ENCODE measurements around the gene DLG2.

The DLG2 gene

DNA sequence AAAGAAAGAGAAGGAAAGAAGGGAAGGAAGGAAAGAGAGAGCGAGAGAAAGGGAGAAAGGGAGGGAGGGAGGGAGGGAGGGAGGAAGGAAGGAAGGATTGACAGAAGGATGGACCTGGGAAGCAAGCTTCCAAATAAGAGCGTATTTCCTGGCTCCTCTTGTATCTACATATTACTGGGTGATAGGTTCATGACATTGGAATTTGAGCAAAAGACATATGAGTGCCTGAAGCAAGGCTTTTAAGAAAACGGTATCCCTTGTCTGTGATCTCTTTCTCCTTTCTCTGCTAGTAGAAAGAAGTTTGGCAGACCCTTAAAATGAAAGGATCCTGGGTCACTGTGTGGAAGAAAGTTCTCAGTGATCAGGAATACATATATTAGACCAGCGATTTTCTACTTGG lies 1408.8 kb downstream of the DLG2 start:
- no peak for DNase-seq (ENCODE audit: low read depth in 2 of 2)

DNA sequence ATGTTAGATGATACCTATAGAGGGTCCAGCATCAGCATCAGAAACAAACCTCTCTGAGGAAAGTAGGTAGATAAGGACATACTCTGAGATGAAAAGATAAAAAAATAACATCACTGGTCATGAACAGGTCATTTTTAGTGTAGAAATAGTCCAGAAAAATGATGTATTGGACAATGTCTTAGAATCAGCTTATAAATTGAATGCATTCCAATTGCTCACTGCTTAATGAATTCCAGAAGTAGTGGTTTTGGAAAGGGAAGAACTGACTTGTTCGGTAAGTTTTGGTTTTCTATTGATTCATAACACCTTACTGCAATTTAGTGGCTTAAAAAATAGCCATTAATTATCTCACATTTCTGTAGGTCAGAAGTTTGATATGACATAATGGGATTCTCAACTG lies 1411.5 kb downstream of the DLG2 start:
- no peak for DNase-seq (ENCODE audit: low read depth in 2 of 2)

DNA sequence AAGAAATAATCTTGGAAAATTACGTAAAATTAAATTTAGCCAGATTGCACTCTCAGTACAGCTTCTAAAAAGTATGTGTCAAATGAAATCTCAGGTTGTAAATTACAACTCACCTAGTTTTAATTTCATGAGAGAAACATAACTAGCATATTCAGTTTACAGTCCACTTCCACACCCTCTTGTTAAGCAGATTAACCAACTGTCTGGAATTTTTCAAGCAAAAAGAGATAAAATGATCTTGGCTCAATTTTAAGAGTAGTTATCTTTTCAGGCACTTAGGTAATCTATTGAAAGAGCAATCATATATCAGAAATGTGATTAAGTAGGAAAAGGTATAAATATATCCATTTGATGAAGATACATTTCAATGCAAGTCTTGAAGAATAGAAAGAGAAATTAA lies 1412.6 kb downstream of the DLG2 start:
- DNase-seq (ENCODE audit: low read depth in 2 of 2) = no peak

DNA sequence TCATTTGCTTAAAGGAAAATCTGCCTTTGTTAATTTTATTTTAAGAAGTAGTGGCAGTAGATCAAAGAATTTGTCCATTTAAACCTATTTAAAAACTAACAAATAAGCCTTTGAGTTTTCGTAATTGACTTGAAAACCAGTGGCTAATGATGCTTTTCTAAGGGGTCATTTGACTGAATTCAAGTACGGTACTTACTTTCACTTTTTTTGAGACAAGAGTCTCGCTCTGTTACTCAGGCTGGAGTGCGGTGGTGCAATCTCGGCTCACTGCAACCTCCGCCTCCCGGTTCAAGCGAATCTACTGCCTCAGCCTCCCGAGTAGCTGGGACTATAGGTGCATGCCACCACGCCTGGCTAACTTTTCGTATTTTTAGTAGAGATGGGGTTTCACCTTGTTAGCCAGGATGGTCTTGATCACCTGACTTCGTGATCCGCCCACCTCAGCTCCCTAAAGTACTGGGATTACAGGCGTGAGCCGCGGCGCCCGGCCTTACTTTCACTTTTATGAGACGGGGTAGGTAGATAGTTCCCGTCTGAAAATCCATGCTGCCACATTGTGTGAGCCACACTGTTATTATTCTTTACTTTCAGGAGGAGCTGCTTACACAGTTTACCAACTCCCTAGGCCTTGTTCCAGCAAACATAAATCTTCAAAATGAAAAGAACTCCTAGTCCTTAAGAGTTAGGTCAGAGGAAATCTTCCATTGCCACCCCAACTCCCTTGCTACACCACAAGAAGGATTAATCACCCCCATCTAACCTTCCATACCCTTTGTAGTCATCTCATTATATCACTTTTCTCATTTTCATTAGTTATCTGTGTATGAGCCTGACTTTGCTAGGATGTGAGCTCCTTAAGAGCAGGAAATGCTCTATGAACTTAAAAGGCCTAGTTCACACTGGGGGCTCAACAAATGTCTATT lies 1414.4 kb downstream of the DLG2 start:
- no peak for DNase-seq (ENCODE audit: low read depth in 2 of 2)

DNA sequence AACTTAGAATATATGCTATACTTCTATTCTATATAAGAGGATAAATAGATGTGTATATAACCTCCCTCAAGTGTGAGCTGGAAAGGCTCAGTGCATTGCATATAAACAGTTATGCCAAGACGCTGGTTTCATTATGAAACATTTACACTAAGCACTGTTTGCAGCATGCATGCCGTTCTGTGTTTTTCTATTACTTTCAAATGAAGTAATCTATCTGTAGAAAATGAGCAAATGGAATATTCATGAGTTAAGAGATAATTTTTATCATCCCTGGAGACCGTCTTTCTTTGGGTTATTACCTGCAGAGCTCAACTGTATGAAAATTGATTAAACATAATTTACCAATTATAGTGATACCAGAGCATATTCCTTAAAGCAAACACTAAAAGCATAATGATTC lies 1415.2 kb downstream of the DLG2 start:
- no peak for DNase-seq (ENCODE audit: low read depth in 2 of 2)

DNA sequence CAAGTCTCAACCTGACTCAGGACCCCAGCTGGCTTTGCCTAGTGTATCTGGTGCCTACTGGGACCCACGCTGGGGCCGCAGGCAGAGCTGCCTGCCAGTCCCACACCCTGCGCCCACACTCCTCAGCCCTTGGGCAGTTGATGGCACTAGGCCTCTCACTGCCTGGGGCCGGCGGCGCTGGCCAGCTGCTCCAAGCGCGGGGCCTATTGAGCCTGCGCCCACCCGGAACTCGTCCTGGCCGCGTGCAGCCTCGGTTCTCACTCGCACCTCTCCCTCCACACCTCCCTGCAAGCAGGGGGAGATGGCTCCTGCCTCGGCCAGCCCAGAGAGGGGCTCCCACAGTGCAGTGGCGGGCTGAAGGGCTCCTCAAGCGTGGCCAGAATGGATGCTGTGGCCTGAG lies 1432.4 kb downstream of the DLG2 start:
- DNase-seq (ENCODE audit: low read depth in 2 of 2) = no peak

DNA sequence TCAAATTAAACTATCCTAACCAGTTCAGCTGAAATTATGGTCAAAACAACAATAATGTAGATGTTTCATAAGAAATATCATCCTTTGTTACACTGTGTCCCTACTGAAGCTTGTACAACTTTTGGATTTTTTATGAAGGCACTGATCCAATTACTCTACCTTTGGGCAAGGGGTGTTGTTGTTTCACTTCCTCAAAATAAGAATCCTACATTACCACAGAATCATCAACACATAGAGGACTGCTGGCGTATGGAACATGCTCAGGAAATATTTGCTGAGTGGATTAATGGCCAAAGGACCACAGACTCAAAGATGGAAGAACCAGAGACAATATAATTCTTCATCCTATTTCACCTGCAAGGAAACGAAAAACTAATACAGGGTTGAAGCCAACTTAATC lies 1433.4 kb downstream of the DLG2 start:
- DNase-seq (ENCODE audit: low read depth in 2 of 2) = no peak

DNA sequence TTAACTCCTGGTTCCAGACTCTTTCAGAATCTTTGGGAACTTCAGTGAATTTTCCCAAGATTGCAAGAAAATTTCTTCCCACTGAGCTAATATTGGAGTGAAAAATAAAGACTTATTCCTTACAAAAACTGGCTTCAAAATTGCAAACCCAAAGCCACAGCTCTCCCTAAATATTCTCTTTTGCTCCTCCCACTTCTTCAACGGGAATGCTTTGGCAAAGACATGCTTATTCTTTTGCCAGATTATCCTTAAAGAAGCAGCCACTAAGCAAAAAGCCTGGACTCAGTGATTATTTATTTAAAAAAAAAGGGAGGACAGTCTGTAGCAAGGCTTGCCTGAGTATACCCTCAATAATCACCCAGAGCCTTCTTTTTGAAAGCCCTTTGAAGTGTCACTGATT lies 1438.6 kb downstream of the DLG2 start:
- no peak for DNase-seq (ENCODE audit: low read depth in 2 of 2)

DNA sequence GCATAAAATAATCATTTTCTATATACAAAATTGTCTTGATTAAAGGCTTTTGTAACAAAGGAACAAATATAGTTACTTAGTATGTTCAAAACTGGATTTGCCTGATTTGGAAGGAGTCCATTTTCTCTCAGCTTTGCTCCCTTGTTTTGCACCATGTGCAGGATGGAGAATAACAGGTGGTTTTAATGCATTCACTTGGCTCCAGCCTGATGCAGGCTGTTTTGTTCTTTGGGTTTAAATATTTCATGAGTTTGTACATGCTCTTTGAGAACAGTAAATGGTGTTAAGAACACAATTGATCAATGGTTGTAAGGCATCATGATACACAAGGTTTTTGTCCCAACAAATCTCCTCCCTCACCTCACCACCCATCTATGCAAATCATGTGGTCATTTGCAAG lies 1454.1 kb downstream of the DLG2 start:
- no peak for DNase-seq (ENCODE audit: low read depth in 2 of 2)

DNA sequence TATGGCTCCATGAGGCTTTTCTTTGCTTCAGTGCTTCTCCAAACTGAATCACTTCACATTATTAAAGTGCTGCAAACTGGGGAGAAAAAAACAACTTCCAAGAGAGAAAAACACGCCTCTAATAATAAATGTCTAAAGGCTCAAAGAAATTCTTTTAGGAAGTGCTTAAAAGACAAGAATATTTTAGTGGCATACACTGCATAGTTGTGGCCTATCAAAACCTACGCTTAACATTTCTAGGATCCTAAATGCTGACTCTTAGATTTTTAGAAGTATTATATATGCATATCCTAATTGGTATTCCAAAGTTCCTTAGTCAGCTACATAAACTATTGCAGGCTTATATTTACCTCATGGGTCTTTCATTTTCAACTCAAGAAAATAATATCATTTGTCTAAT lies 1462.0 kb downstream of the DLG2 start:
- DNase-seq (ENCODE audit: low read depth in 2 of 2) = no peak

DNA sequence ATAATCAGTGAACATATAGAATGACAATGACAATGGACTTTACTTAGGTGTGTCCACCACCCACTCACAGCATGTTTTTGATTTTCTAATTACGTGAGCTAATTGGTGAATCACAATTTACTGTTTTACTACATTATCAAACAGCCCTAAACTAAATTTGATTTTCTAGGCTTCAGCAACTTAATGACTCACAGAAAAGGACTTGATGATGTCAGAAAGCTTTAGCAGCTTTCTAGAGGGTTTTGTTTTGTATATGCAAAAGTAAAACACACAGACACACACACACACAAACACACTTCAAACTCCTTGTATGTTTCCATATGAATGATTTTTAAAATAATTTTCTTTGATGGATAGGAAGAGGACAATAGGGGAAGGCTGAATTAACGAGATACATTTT lies 1462.4 kb downstream of the DLG2 start:
- no peak for DNase-seq (ENCODE audit: low read depth in 2 of 2)

DNA sequence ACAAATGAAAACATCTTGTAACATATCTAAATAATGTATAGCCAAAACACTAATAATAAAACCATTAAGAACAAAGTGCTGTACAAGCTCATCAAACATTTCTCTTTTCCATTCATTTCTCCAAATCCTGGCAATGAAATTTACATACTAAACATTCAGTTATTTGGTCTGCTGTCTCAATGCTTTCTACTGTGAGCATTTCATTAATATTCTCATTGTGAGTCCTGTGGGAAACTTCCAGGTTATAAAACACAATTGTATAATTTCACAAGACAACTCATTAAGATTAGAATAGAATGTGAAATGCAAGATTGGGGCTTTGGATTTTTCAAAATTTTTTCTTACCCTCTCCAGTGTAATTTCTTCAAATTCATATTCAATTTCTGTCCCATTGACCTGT lies 1464.0 kb downstream of the DLG2 start:
- DNase-seq (ENCODE audit: low read depth in 2 of 2) = no peak

DNA sequence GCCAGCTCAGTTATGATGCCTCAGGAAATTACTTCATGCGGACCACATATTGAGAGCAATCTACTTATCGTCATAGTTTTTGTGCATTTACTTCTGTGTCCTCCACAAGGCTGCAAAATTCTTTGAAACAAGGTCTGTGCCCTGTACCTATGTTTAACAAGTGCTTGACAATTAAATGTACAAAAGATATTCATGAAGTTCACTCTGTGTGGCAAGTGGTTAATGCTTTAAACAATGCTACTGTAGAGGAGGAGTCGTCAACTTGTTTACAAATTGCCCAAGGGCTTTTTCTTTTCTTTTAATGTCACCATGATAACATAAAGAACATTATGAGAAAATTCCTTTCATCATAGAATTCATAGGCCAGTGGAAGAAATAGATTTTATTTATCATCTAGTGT lies 1469.5 kb downstream of the DLG2 start:
- no peak for DNase-seq (ENCODE audit: low read depth in 2 of 2)

DNA sequence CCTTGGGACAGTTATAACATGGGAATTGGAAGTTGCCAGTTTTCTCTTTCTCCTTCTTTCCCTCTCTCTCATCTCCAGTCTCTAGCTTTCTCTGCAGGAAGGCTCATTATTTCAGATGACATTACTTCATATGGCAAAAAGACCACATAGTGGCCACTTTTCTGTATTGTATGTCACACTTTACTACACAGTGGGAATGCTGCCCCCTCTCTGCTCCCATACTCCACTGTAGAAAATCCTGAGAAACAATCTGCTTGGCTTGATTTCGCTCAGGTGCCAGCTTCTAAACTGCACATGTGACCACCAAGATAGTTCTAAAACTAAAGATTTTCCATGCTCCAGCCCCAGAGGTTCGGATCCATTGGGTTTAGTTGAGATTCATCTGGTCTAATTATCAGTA lies 1480.3 kb downstream of the DLG2 start:
- no peak for DNase-seq (ENCODE audit: low read depth in 2 of 2)

DNA sequence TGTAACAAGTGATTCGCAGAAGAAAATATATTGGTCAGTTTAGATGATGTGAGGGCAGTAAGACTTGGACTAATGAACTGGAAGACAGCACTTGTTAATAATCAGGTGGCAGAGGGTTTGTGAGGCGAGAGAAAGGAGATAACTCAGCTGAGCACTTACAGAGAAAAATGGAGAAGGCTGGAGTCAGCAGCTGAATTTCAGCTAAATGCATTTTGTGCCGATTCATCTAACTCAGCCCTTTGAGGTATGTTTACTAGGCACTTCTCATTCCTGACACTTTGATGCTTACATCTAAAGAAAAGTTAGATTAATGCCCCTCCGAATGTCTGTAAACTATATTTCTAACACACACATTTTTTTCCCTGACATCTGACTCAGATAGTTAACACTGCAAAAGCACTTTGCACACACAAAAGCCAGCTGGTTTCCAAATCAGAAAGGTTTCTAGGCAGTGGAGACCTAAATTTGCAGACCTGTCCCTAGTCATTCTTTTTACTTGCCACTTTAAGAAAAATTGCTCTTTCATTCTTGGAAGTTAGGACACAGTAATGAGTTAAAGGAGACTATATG lies 1481.4 kb downstream of the DLG2 start:
- no peak for DNase-seq (ENCODE audit: low read depth in 2 of 2)

DNA sequence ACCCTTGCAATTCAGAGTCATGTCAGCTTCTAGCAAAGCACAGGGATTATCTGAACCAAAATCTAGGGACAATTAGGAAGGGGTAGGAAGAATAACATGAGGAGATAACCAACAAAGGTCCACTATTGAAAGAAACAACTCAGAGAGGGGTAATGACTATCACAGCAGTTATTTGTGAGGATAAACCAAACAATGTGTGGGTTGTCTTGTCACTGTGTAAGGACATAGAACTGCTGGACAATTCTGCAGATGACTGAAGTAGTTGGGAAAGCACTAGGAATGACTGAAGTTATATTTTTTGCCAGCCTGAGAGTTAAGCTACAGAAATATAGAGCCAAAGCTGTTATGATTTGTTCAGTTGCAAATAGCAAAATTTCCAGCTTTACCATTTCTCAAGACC lies 1482.6 kb downstream of the DLG2 start:
- DNase-seq (ENCODE audit: low read depth in 2 of 2) = no peak

DNA sequence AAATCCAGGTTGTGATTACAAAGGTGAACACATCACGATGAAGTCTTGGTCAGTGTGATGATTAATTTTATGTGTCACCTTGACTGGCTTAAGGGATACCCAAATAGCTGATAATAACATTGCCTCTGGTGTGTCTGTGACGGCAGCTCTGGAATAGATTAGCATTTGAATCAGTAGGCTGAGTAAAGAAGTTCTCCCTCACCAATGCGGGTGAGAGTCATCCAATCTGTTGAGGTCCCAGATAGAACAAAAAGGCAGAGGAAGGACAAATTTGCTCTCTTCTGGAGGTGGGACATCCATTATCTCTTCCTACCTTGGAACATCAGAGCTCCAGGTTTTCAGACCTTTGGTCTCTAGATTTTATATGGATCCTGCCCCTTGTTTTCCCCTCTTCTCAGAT lies 1484.7 kb downstream of the DLG2 start:
- DNase-seq (ENCODE audit: low read depth in 2 of 2) = no peak

DNA sequence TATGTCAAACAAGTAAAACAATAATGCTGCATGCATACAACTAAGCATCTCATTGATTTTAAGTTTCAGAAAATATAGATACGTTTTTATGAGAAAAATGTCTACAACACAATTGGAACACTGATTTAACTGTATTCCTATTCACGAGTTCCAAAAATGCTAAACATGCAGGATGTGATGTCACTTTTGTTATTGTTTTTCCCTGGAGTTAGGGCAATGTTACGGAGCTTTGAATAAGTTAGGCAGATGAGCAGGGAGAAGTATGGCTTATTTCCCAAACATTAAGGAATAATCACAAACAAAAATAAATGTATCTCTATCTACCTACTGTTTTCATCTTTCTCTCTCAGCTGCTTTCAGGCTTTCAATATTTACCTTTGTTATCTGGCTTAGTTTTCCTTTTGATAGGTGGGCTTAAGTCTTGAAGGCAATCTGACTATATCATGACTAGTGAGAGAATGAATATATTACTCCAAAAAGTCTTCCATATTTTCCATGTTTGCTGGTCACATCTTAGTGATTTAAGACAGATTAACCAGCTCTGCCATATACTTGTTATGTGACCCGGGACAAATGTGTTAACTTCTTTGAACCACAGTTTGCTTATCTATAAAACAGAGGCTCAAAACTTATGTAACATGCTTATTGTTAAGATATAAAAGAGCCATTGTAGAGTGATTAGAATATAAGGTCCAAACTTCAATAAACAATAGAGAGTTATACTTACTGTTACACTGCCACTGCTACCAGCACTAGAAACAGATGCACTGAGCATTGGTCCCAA lies 1486.6 kb downstream of the DLG2 start:
- DNase-seq (ENCODE audit: low read depth in 2 of 2) = no peak

DNA sequence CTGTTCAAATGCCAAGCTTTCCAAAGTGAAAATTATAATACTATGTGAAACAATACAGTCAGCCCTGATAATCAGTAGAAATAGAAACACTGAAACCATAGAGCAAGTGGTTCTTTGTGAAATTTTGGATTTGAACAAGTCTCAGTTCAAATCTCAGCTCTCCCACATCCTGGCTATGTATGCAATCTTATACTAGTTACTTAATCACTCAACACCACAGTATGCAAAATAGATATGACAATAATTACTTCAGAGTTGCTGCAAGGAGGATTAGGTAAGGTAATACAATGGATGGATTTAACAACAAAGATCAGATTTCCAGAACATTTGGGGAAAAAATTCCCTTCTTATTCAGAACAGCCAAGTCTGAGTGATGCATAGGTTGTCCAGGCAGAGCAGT lies 1489.2 kb downstream of the DLG2 start:
- no peak for DNase-seq (ENCODE audit: low read depth in 2 of 2)

DNA sequence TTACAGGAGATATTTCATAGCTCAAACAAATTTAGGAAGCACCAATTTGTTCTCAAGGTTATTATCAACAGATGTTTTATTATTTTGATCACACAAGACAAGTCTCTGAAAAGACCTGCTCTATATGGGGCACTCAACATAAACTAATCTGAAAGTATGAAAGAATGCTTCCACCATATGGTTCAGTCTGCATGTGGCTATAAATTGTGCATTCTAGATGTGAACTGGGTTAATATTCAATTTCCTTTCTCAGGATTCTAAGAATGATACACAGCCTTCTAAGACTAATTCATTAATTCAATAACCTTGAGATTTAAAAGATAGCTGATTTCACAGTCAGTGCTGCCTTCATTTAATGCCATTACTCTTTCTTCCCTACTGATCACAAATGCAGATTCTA lies 1489.6 kb downstream of the DLG2 start:
- no peak for DNase-seq (ENCODE audit: low read depth in 2 of 2)

DNA sequence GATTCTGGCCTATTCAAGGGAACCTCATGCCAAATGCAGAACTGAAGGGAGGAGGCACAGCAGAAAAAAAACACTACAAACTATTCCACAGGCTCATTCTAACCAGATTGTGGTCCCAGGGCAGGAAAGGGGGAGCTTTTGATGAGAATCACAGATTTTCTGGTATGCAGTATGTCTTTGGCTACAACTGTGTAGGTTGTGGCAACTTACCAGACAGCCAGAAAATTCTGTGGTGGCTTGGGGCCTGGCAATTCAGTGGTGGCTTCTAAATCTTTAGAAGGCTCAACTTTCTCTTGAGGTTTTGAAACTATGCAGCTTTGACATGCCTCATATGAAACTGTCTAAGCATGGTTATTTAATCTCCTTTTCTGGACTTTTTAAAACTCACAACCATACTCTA lies 1490.2 kb downstream of the DLG2 start:
- no peak for DNase-seq (ENCODE audit: low read depth in 2 of 2)

DNA sequence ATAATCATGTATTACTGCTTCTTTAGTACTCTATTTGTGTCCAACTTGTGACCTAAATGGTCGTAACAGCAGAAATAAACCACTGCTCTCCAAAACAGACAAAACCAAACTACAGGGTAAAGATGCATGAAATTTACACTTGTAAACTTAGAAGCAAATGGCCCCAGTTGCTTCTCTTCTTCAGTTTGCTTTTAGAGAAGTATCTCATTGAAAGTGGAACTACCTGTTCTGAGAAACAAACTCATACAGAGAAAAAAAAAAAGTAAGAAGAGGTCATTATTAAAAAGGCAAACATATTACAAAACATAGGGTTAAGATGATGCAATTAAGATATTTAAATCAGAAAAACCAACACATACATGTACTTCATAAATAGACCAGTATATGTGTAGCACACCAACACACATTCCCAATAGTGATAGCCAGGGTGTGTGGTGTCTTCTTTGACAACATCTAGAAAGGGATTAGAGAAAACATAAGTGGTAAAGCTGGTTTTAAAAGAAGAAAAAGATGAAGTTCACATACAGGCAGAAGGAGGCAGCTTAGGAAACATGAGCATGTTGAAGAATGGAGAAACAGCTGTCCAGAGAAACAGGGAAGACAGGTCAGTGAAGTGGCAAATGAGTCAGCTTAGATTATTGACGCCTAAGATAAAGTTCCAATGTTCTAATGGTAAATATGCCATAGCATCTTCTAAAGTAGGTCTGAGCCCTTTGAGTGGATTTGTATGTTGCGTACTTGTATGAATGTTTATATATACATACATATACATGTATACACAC lies 1496.3 kb downstream of the DLG2 start:
- DNase-seq (ENCODE audit: low read depth in 2 of 2) = no peak

Measured in activated CD4-positive, alpha-beta T cell treated with anti-CD3 and anti-CD28 coated beads for 24 hours (primary cell).